GM23248 (cell line): ENCODE data around the gene RAF1. TPM values are rescaled to one million over a fixed set of nuclear protein-coding genes. Genes with fewer than 3 reads are reported as not detected.

Experiments used
- DNase-seq: peaks from one replicate; pipeline ENCODE4 v3.0.0-alpha.2; 2015
- H2AFZ ChIP-seq: fragments of 200-600 bp; sonication (generic); 2 replicates; pipeline ENCODE4 v1.6.1; 2016; ENCODE audit warnings: antibody characterized with exemption
- H3F3A ChIP-seq: fragments of 200-600 bp; sonication (generic); 2 replicates; pipeline ENCODE4 v1.6.1; 2016; ENCODE audit warnings: mild to moderate bottlenecking, antibody characterized with exemption, mixed run types; ENCODE audit not compliant: insufficient read depth
- H3K27ac ChIP-seq: fragments of 200-600 bp; sonication (generic); 2 replicates; pipeline ENCODE4 v1.5.1; 2016; ENCODE audit warnings: mild to moderate bottlenecking
- H3K27me3 ChIP-seq: fragments of 200-600 bp; sonication (generic); replicated peaks from 2 replicates; pipeline ENCODE4 v1.6.1; 2016; ENCODE audit warnings: mild to moderate bottlenecking; ENCODE audit not compliant: insufficient read depth
- H3K36me3 ChIP-seq: fragments of 200-600 bp; sonication (generic); 2 replicates; pipeline ENCODE4 v1.6.1; 2016; ENCODE audit warnings: low read depth, mild to moderate bottlenecking
- H3K4me1 ChIP-seq: fragments of 200-600 bp; sonication (generic); 2 replicates; pipeline ENCODE4 v1.6.1; 2016; ENCODE audit warnings: mild to moderate bottlenecking; ENCODE audit not compliant: insufficient read depth
- H3K4me2 ChIP-seq: fragments of 200-600 bp; sonication (generic); one replicate; pipeline ENCODE4 v1.6.1; 2016; ENCODE audit warnings: mild to moderate bottlenecking; ENCODE audit not compliant: unreplicated experiment
- H3K4me3 ChIP-seq: fragments of 200-600 bp; sonication (generic); 2 replicates; pipeline ENCODE4 v1.5.1; 2016; ENCODE audit warnings: mild to moderate bottlenecking
- H3K79me2 ChIP-seq: fragments of 200-600 bp; sonication (generic); 2 replicates; pipeline ENCODE4 v1.6.1; 2016; ENCODE audit warnings: mild to moderate bottlenecking; ENCODE audit not compliant: insufficient read depth
- H3K9ac ChIP-seq: fragments of 200-600 bp; sonication (generic); 2 replicates; pipeline ENCODE4 v1.6.1; 2016; ENCODE audit warnings: mild to moderate bottlenecking
- H3K9me2 ChIP-seq: fragments of 200-600 bp; sonication (generic); 2 replicates; pipeline ENCODE4 v1.6.1; 2016; ENCODE audit warnings: mixed run types, mild to moderate bottlenecking, moderate library complexity; ENCODE audit not compliant: insufficient read depth
- H3K9me3 ChIP-seq: fragments of 200-600 bp; sonication (generic); one replicate; pipeline ENCODE4 v1.6.1; 2017; ENCODE audit warnings: low read depth
- H4K20me1 ChIP-seq: fragments of 200-600 bp; sonication (generic); 2 replicates; pipeline ENCODE4 v1.6.0; 2016; ENCODE audit not compliant: insufficient read depth
- EZH2 ChIP-seq: fragments of 200-600 bp; sonication (generic); IDR thresholded peaks from 2 replicates; pipeline ENCODE4 v1.6.1; 2018; ENCODE audit warnings: antibody characterized with exemption, mild to moderate bottlenecking; ENCODE audit not compliant: insufficient read depth, poor library complexity, severe bottlenecking
- EZH2phosphoT487 ChIP-seq: fragments of 200-600 bp; sonication (generic); IDR thresholded peaks from 2 replicates; pipeline ENCODE4 v1.6.1; 2018; ENCODE audit warnings: antibody characterized with exemption, moderate library complexity, mild to moderate bottlenecking, low read depth; ENCODE audit not compliant: insufficient read depth
- WGBS, 2 experiments: methylation state at CpG; one replicate each; pipeline ENCODE4 v1.1.6; 2015 to 2017; ENCODE audit warnings: low lambda C conversion rate in 2 of 2, low coverage in 1 of 2; ENCODE audit errors: missing lambda C conversion rate in 2 of 2; 5-methylcytosine and 5-hydroxymethylcytosine counted together
- in situ Hi-C: fragments of 300-500 bp; cut with MboI; formaldehyde crosslinking; loops from 2 replicates; pipeline ENCODE4 v1.15.0; 2020
- polyA plus RNA-seq: library from polyadenylated mRNA; unstranded; fragments of >200 nt; fragmentation: Nextera tagmentation; extraction: Ambion mirVana; gene quantifications from 2 replicates; pipeline ENCODE4 v1.2.1, GENCODE V29; 2016
- total RNA-seq: library from RNA; depleted of rRNA; stranded (reverse); fragments of >200 nt; shearing (Covaris generic); gene quantifications from 2 replicates; pipeline ENCODE4 v1.2.3, GENCODE V29; 2014

RAF1 gene
- total and polyA plus RNA-seq, 2 experiments from 2014 or later, result 57.3 to 87.4 TPM

- H3K4me1 ChIP-seq, result peaks cover 51% of the 10 kb centered on the region
- H3K4me3 ChIP-seq, result no peak overlapping the region
- no peak overlapping the region for H3K9ac ChIP-seq
- H3K27ac ChIP-seq, result no peak overlapping the region
- no peaks in the 10 kb centered on the region for H3K27me3 ChIP-seq
- H3K9me3 ChIP-seq, result no peaks in the 10 kb centered on the region
- in situ Hi-C loops, result no loop called here
- H3K4me2 ChIP-seq, result no peak overlapping the region
- peaks cover 20% of the 10 kb centered on the region; the same call in 1 of the 2 replicates for H4K20me1 ChIP-seq
- TF ChIP-seq EZH2 (no peak), EZH2phosphoT487 (no peak)
- H3K9me2 ChIP-seq, result no peaks in the 10 kb centered on the region
- H3K79me2 ChIP-seq, result peaks cover 97% of the 10 kb centered on the region
- no peaks in the 10 kb centered on the region for H3K36me3 ChIP-seq
- H2AFZ ChIP-seq, result no peak overlapping the region
- no peak for DNase-seq
- H3F3A ChIP-seq, result peaks cover 41% of the 10 kb centered on the region; the same call in 1 of the 2 replicates
Observed at GRCh38 chr3:12656193-12656592, 7.7 kb downstream of the RAF1 start.

GRCh38 chr3:12655701-12656100, 8.2 kb downstream of the RAF1 start:
- 64 to 76% methylated on average over 4 of the region's 4 CpGs for whole genome bisulfite sequencing, 2 experiments
- H3K79me2 ChIP-seq, result peaks cover 97% of the 10 kb centered on the region
- H3K9ac ChIP-seq, result no peak overlapping the region
- H3K4me1 ChIP-seq, result peaks cover 47% of the 10 kb centered on the region
- no peaks in the 10 kb centered on the region for H3K36me3 ChIP-seq
- in situ Hi-C loops, result no loop called here
- H3K4me2 ChIP-seq, result no peak overlapping the region
- no peak overlapping the region for H2AFZ ChIP-seq
- H3K9me3 ChIP-seq, result no peaks in the 10 kb centered on the region
- no peak overlapping the region for H3K27ac ChIP-seq
- TF ChIP-seq EZH2phosphoT487 (no peak), EZH2 (no peak)
- no peak for DNase-seq
- H4K20me1 ChIP-seq, result peaks cover 20% of the 10 kb centered on the region; the same call in 1 of the 2 replicates
- H3K9me2 ChIP-seq, result no peaks in the 10 kb centered on the region
- peaks cover 41% of the 10 kb centered on the region; the same call in 1 of the 2 replicates for H3F3A ChIP-seq
- no peak overlapping the region for H3K4me3 ChIP-seq
- no peaks in the 10 kb centered on the region for H3K27me3 ChIP-seq

GRCh38 chr3:12653747-12654146, 10.2 kb downstream of the RAF1 start:
- Histone ChIP-seq H3K79me2 (peaks cover 98% of the 10 kb centered on the region), H3K27ac (no peak overlapping the region), H4K20me1 (peaks cover 20% of the 10 kb centered on the region; the same call in 1 of the 2 replicates), H3K4me3 (no peak overlapping the region), H3K9me3 (no peaks in the 10 kb centered on the region), H3F3A (peaks cover 25% of the 10 kb centered on the region; the same call in 1 of the 2 replicates), H3K9me2 (no peaks in the 10 kb centered on the region), H3K4me2 (no peak overlapping the region), H3K4me1 (peaks cover 27% of the 10 kb centered on the region), H3K27me3 (no peaks in the 10 kb centered on the region), H3K9ac (no peak overlapping the region), H2AFZ (no peak overlapping the region), H3K36me3 (no peaks in the 10 kb centered on the region)
- in situ Hi-C loops, result no loop called here
- no peak for DNase-seq
- 57 to 65% methylated on average over 4 of the region's 4 CpGs for WGBS, 2 experiments
- TF ChIP-seq EZH2, result no peak
- TF ChIP-seq EZH2phosphoT487, result no peak

GRCh38 chr3:12648384-12648959, 15.4 kb downstream of the RAF1 start:
- Histone ChIP-seq H3K4me3 (no peak overlapping the region), H3K9me3 (no peaks in the 10 kb centered on the region), H3K79me2 (peaks cover 98% of the 10 kb centered on the region), H3K9me2 (no peaks in the 10 kb centered on the region), H4K20me1 (peaks cover 4% of the 10 kb centered on the region; the same call in 1 of the 2 replicates), H3K27me3 (no peaks in the 10 kb centered on the region), H3K36me3 (no peaks in the 10 kb centered on the region), H3K4me2 (no peak overlapping the region), H3K9ac (no peak overlapping the region), H3K27ac (0 out of 2 replicates have a peak overlapping the region, but pooled peaks have one; percentile 49), H3F3A (peaks cover 22% of the 10 kb centered on the region), H3K4me1 (peaks cover 37% of the 10 kb centered on the region), H2AFZ (no peak overlapping the region)
- no peak for DNase-seq
- TF ChIP-seq EZH2phosphoT487 (no peak), EZH2 (no peak)
- 91 to 92% methylated on average over 12 of the region's 12 CpGs for WGBS, 2 experiments
- in situ Hi-C loops, result no loop called here
